ENCODE measurements around the gene ATP5F1A.

The ATP5F1A gene

DNA sequence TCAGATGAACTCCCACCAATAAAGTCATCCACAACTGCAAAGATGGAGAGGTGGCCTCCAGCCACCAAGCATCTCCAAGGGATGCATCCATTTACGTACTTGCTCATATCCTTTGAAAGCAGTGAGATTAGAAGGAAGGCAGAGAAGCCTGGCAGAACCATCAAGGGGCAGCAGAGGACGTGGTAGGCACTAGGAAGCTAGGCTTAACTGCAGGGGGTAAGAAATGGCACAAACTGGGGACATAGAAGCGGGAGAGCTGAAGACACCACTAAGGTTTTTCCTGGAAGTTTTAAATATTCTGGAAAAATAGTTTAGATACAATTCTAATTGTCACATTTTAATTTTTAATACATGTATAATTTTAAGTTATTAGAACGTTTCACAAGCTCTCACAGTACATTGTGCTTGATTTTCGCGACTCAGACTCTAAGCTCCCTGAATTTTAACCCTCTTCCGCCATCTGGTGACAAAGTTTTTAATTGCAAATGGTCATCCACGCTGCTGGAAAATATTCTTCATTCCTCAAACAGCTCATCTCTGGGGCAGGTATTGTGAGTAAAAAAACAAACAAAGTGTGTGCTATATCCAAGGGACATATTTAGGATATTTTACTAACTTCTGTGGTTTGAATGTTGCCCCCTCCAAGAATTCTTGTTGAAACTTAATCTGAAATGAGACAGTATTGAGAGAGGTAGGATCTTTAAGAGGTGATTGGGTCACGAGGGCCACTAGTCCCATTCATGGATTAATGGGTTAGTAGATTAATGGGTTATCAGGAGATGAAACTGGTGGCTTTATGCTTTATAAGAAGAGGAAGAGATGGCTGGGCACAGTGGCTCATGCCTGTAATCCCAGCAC lies 24.4 kb downstream of the ATP5F1A start:
- DNase-seq (ENCODE audit: low read depth, low spot score): peak; percentile 44

DNA sequence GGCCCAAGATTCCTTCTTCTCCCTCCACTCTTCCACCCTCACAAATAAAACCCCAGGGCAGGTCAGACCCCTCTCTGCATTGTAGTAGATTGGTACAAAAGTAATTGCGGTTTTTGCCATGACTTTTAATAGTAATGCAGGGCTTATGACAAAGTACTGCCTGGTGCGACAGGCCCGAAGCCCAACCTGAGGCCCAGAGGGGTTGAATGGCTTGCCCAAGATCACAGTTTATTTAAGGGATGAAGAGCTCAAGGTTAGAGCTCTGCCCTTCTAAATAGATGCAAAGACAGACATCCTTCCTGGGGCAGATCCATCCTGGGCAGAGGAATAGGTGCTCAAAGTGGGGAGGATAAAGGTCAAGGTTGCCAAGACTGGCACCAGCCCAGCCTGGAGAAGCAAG lies 25.1 kb downstream of the ATP5F1A start:
- no peak for DNase-seq (ENCODE audit: low read depth, low spot score)

DNA sequence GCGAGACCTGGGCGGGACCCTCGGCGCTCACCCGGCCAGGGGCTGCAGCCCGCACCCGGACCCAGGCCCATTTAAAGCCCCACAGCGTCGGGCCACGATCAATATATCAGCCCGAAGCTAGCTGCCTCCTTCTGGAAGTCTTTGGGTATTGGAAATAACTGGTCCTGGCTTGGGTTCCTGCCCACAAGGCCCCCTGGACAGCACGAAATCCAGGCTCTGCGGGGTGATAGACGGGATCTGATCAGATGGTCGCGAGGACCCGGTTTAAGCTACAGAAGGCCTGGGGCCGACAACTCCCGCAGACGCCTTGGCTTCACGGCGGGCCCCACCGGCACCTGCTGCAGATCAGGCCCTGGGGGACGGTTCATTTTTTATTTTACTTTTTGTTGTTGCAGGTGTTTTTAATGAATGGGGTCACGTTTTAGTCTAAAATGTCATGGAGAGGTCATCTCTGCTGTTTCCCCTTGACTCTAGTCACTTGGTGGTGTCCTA lies 25.7 kb downstream of the ATP5F1A start:
- DNase-seq (ENCODE audit: low read depth, low spot score): no peak

DNA sequence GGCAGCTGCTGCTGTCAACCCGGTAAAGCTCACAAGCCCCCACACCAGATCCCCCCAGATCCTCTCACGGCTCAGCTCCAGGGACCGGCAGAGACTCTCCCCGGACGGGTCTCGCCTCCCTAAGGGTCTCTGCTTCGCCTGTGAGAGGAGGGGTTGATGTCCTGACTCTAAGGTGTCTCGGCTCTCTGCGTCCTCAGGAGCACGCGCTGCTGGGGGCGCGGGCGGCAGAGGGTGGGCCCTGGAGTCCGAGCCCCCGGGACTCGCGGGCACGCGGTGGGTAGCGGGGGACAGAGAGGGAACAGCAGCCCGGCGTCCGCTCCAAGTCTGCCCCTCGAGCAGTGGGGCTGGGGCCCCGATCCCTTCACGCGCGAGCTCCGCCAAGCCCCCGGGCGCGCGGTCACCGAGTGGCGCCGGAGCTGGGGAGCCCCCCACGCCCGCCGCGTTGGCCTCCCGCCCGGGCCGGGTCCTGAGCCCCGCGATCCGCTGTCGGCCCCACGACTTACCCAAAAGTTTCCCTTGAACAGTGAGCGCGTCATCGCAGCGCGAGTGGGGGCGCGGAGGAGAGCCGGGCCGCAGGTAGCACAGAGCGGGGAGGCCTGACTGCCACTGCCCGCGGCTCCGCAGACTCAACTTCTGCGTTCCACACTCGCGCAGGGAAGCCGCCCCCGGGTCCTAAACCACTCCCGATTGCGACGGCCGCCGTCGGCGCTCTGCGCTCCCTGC lies 26.3 kb downstream of the ATP5F1A start, which contains the start of gene PSTPIP2:
PSTPIP2 (minus strand) TSS at position 608 of the 723 bp plus-strand sequence; CDS start at position 536, 72 bp downstream.
- no peak for DNase-seq (ENCODE audit: low read depth, low spot score)

DNA sequence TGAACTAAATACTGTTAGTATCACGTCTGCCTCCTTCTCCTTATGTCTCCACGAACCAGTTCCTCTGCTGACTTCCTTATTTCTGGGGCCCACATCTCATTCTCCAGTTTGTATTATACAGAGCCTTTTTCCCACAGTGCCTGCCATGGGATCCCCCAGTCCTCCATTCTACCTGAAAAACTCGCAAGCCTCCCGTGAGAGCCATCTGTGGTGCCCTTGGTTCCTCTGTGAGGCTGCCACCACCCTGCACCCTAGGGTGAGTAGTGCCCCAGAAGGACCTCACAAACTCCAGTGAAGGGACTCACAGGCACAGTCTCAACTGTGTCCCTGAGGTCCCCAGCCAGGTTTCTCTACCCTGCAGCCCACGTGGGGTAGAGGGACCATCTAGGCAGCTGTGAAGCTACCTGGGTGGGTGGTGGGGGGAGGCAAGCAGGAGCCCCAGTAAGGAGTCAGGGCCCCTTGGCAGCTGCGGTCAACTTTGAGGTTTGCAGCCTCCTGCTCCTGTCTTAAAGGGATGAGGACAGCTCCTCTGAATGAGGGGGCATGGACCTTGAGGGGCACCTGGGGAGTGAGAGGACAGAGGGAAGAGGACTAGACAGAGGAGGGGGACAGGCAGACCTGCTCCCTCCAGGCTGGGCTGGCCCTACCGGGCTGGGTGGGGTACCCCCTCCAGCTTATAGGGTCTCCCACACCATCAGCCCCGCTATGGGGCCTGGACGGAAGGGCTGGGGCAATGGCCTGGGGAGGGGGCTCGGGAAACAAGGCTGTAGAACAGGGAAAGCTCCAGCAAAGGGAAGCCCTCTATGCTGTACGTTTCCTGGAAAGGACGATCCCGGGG lies 27.1 kb downstream of the ATP5F1A start:
- DNase-seq (ENCODE audit: low read depth, low spot score): no peak

DNA sequence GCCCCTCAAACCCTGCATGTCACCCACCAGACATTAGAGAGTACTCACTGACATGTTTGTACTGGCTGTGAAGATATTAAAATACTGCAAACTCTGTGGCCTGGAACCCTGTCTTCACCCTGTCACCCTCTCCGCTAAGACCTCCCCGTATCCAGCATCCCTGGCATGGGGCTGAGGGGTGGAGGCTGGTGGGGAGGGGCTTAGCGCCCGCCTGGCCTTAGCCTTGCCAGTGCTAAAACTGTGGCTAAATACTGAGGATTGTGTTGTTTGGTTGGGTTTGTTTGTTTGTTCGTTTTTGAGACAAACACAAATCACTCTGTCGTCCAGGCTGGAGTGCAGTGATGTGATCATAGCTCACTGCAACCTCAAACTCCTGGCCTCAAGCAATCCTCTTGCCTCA lies 27.9 kb downstream of the ATP5F1A start:
- DNase-seq (ENCODE audit: low read depth, low spot score): no peak

DNA sequence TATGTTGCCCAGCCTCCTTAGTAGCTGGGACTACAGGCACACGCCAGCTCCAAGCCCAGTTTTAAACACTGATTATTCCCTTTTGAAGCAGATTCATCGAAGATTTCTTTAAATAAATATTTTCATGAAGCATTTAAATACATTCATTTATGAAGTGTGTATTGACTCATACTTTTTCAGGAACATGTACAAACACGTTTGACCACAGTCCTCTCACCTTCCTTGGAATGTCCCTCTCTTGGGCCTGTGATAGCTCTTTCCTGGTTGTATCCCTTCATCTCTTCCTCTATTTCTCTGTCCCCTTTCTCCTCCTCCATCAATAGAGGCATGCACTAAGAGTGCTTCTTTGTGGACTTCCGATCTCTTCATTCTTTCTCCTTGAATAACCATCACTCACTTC lies 28.6 kb downstream of the ATP5F1A start:
- no peak for DNase-seq (ENCODE audit: low read depth, low spot score)

DNA sequence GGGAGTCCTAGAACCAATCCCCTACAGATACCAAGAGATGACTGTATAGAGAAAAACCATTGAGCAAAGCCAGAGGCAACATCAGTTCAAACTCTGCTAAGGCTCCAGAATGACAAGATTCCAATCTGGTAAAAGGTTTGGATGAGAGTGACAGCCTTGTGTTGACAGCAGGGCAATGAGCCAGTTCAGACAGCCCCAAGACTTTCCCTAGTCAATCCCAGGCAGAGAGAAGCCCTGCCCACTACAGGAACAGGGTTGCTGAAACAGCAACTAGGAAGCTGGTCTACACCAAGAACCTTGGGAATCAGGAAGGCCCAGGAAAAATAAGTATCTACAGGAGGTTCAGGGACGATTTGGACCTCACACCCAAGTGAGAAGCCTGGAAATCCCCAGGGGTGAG lies 29.3 kb downstream of the ATP5F1A start:
- no peak for DNase-seq (ENCODE audit: low read depth, low spot score)

DNA sequence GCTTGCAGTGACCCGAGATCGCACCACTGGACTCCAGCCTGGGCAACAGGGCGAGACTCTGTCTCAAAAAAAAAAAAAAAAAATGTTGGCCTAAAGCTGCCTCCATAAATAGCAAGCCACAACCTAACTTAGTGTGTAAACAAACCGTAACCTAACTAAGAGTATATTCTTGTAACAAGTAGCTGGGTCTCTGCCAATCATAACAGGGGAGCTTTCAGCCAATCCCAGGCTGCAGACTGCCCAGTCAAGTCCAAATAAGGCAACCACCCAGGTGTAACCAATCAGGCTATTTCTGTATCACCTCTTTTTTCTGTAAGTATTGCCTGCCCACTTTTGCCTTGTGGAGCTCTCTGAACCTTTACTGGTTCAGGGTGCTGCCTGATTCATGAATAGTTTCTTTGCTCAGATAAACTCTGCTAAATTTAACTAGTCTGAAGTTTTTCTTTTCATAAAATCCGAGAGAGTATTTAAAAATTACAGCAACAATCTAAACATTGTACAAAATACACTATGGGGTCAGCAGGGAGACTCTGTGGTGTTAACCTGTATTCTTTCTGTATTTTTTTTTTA lies 30.6 kb downstream of the ATP5F1A start:
- DNase-seq (ENCODE audit: low read depth, low spot score): no peak

DNA sequence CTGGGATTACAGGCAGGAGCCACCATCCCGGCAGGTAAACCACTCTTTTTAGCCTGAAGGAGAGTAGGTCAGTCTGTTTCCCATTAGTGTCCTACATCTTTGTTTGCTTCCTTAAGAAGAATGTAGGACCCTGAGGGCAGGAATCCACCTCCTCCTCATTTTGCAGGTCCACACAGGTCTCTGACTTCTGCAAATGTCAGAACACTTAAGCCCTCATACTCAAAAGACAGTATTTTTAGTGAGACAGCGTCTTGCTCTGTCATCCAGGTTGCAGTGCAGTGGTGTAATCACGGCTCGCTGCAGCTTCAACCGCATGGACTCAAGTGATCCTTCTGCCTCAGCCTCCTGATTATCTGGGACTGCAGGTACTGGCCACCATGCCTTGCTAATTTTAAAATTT lies 35.3 kb downstream of the ATP5F1A start:
- no peak for DNase-seq (ENCODE audit: low read depth, low spot score)

DNA sequence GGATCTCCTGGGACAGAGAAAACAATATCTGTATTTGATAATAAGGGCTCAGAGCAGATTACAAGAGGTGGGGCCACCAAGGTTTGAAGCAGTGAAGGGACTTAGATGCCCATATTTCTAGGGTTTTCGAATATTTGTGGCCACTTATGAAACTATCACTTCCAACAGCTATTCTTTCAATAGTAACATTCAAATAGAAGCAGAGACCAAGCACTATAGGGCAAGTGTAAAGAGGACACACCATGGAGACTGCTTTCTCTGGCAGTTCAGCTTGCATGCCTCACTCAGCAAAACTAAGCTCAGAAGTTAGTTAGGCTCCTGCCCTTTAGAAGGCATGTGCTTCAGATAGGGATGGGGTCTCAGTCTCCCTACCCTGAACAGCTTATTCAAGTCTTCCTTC lies 36.3 kb downstream of the ATP5F1A start:
- no peak for DNase-seq (ENCODE audit: low read depth, low spot score)

DNA sequence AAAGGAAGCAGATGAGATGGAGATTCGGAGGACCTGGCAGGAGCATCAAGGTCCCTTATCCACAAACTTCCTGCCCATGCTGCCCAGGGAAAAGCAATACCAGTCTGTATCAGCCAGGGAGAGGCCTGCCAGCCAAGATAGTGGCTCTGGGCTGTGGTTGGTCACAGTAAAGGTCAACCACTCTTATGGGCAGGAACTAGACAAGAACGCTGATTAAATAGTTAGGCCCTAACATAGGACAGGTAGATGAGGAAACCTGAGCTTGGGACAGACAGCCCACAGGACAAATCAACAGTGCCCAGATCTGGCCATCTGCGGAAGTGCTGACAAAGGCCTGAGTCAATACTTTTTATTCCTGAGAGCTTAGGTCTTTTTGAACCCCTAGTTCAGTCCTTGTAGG lies 36.7 kb downstream of the ATP5F1A start:
- DNase-seq (ENCODE audit: low read depth, low spot score): no peak

DNA sequence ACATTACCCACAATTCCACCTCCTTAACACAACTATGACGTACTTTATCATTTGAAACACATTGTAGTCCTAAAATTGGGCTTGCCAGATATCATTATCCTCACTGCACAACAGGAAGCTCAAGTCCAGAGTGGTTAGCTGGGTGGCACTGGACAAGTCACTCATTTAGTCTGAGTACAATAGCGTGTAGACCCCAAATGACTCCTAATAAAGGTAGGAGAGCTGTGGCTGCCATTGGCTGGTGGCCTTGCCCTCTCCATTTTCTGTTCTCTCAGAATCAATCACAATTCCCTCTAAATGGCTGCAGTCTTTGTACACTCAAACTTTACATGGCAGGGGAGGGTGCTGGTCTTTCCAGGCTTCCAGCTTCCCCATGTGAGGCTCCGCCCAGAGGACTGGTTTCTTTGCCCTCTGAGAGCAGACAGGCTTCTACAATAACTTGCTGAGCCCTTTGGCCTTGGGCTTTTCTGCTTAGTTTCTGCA lies 37.7 kb downstream of the ATP5F1A start:
- DNase-seq (ENCODE audit: low read depth, low spot score): no peak

DNA sequence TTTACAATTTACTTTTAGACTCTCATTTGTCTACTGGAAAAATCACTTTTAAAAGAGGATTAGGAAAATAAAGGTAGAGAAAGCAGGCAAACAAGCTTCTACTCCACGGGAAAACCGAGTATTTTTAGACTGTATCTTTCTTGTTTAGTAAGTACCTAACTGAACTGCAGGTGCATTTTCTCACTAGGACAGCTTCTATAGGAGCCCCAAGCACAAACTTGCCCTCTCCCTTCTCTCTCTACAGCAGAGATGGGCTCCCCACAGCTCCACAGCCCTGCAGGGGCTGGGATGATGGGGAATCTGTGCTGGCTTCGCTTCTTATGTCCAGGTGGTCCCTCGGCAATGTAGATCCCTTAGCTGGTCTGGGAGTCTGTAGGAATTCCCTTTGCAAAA lies 42.3 kb downstream of the ATP5F1A start:
- no peak for DNase-seq (ENCODE audit: low read depth, low spot score)

DNA sequence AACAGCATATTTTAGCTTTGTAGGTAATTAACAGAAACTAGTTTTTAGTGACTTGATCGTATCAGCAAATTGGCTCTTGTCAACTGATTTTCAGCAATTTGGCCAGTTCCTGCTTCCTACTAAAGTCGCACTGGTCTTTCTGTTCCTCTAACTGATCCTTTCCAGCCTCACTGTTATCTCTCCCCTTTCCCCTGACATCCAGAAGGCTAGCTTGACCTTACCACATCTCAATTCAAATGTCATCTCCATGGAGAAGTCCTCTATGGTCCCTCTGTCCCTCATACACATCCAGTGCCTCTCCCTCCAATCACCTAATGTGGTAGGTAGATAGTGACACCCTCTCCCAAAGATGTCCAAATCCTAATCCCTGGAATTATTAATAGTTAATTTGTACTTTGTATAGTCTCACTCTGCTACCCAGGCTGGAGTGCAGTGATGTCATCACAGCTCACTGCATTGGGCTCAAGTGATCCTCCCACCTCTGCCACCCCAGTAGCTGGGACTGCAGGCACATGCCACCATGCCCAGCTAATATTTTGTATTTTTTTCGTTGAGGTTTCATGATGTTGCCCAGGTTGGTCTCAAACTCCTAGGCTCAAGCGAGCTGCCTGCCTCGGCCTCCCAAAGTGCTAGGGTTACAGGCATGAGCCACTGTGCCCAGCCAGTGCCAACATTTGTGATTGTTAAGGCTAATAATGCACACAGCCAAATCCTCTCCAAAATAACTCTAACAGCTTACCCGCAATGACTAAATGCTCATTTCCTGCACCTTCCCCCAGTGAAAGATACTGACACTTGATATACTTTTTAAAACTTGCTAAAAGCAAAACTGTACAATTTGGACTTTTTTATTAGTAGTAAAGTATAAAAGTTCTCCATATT lies 42.9 kb downstream of the ATP5F1A start:
- DNase-seq (ENCODE audit: low read depth, low spot score): no peak

DNA sequence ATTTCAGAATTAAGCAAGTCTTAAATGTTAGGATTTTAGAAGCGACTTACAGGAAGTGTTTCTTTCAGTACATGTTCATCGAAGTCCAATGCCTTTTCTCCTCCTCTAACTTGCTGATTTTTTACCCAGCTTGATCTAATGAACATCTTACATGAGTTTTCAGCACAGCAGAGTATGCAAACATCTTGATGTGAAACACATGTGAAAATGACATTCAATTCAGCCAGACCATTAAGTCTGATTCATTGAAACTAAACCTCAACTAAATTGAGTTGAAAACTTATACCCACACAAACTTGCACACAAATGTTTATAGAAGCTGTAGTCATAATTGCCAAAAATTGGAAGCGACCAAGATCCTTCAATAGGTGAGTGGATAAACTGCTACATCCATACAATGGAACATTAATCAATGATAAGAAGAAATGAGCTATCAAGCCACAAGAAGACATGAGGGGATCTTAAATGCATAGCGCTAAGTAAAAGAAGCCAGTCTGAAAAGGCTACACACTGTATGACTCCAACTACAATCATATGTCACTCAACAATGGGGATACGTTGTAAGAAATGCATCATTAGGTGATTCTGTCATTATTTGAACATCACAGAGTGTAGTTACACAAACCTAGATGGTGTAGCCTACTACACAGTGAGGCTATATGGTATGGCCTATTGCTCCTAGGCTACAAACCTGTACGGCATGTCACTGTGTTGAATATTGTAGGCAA lies 44.6 kb downstream of the ATP5F1A start:
- DNase-seq (ENCODE audit: low read depth, low spot score): no peak

DNA sequence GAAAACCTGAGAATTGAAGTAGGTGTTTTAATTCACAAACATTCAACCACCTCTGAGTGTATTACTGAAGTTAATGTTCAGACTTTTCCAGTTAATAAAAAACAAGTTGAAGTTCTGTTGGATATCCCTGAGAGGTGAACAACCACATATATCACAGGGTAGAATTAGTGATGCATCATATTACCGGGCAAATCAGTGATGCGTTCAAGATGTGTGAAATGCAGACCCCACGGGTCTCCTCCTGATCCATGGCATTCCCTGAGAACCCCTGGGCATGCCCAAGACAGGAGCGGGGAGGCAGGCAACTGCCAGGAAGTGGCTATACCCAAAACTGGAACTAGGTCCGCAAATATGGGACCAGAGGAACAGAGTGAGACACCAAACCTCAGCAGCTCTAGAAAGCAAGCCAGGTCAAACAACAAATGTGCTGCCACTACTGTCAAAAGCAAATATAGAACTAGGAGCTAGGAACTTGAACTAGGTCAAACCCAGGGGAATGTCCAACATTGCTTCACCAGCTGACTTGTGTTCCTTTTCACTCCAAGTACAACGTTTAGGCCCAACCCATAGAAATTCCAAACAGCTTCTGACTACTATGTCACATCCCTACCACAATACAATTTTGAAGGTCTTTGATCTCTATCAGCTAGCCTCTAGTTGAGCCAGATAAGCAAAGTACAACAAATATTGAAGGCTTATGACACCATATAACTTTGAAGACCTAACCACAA lies 46.2 kb downstream of the ATP5F1A start:
- DNase-seq (ENCODE audit: low read depth, low spot score): no peak

DNA sequence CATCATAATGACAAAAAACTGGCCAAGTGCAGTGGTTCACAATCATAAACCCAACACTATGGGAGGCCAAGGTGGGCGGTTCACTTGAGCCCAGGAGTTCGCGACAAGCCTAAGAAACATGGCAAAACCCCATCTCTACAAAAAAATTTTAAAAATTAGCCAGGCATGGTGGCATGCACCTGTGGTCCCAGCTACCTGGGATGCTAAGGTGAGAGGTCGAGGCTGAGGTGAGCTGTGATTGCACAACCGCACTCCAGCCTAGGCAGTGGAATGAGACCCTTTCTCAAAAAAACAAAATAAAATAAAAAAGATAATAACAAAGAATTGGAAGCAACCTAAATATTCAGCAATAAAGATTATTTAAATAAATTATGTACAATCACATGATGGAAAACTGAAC lies 47.8 kb downstream of the ATP5F1A start:
- no peak for DNase-seq (ENCODE audit: low read depth, low spot score)

DNA sequence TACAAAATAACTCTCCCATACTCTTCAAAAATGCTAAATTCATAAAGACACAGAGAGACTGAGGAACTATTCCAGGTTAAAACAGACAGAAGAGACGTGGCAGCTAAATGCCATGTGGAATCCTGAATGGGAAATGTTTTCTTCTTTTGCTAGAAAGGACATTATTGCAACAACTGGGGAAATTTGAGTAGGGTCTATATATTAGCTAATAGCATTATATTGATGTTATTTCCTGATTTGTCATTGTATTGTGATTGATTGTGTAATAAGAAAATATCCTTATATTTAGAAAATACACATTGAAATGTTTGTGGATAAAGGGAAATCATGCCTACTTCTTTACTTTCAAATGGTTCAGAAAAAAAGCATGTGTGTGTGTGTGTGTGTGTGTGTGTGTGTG lies 49.5 kb downstream of the ATP5F1A start:
- no peak for DNase-seq (ENCODE audit: low read depth, low spot score)
